Astrocyte (in vitro differentiated cells and primary cell): ENCODE data around the gene GUCA1A. TPM values are rescaled to one million over a fixed set of nuclear protein-coding genes. Genes with fewer than 3 reads are reported as not detected.

Experiments used
- DNase-seq: peaks from one replicate; pipeline ENCODE4 v3.0.0-alpha.2; 2010; ENCODE audit warnings: low read depth
- FAIRE-seq: peaks from 2 replicates; lab custom pipeline; 2011; peaks lifted over from hg19 to GRCh38; lab: Jason Lieb, UNC
- H2AFZ ChIP-seq: 2 replicates; pipeline ENCODE4 v1.6.0; 2012; ENCODE audit warnings: low read depth, low read length, inconsistent platforms
- H3K27ac ChIP-seq: 2 replicates; pipeline ENCODE4 v1.5.1; 2011; ENCODE audit warnings: low read depth, low read length, inconsistent platforms
- H3K27me3 ChIP-seq: 2 replicates; pipeline ENCODE4 v1.6.0; 2011; ENCODE audit warnings: low read length, inconsistent platforms; ENCODE audit not compliant: insufficient read depth
- H3K36me3 ChIP-seq: 2 replicates; pipeline ENCODE4 v1.5.1; 2011; ENCODE audit warnings: low read length, inconsistent platforms; ENCODE audit not compliant: insufficient read depth
- H3K4me1 ChIP-seq: 2 replicates; pipeline ENCODE4 v1.5.1; 2011; ENCODE audit warnings: low read length, inconsistent platforms; ENCODE audit not compliant: insufficient read depth
- H3K4me2 ChIP-seq: 2 replicates; pipeline ENCODE4 v1.6.0; 2012; ENCODE audit warnings: low read length, inconsistent platforms
- H3K4me3 ChIP-seq: 2 replicates; pipeline ENCODE4 v1.5.1; 2011; ENCODE audit warnings: low read depth, mild to moderate bottlenecking, low read length, inconsistent platforms; ENCODE audit not compliant: insufficient read depth
- H3K79me2 ChIP-seq: 2 replicates; pipeline ENCODE4 v1.6.0; 2012; ENCODE audit warnings: mild to moderate bottlenecking, low read length, inconsistent platforms; ENCODE audit not compliant: insufficient read depth
- H3K9ac ChIP-seq: 2 replicates; pipeline ENCODE4 v1.6.0; 2012; ENCODE audit warnings: mild to moderate bottlenecking, low read length, inconsistent platforms
- H3K9me3 ChIP-seq: 2 replicates; pipeline ENCODE4 v1.5.1; 2012; ENCODE audit warnings: low read depth, mild to moderate bottlenecking, low read length, inconsistent platforms; ENCODE audit not compliant: insufficient read depth
- H4K20me1 ChIP-seq: 2 replicates; pipeline ENCODE4 v1.6.0; 2012; ENCODE audit warnings: low read length, inconsistent platforms; ENCODE audit not compliant: insufficient read depth
- H3K27ac Mint-ChIP-seq: one replicate; pipeline ENCODE4 v1.8.0; 2021; ENCODE audit warnings: mild to moderate bottlenecking, mixed read lengths; ENCODE audit not compliant: unreplicated experiment
- H3K27me3 Mint-ChIP-seq: one replicate; pipeline ENCODE4 v1.8.0; 2021; ENCODE audit warnings: low read depth, mixed read lengths; ENCODE audit not compliant: unreplicated experiment
- H3K36me3 Mint-ChIP-seq: one replicate; pipeline ENCODE4 v1.8.0; 2021; ENCODE audit warnings: low read depth, mixed read lengths; ENCODE audit not compliant: unreplicated experiment
- H3K4me1 Mint-ChIP-seq: one replicate; pipeline ENCODE4 v1.8.0; 2021; ENCODE audit warnings: low read depth, mixed read lengths; ENCODE audit not compliant: unreplicated experiment
- H3K4me3 Mint-ChIP-seq: one replicate; pipeline ENCODE4 v1.8.0; 2021; ENCODE audit warnings: mild to moderate bottlenecking, moderate library complexity, mixed read lengths; ENCODE audit not compliant: unreplicated experiment
- H3K9me3 Mint-ChIP-seq: one replicate; pipeline ENCODE4 v1.8.0; 2021; ENCODE audit warnings: mild to moderate bottlenecking, mixed read lengths; ENCODE audit not compliant: unreplicated experiment
- EZH2 ChIP-seq: IDR thresholded peaks from 2 replicates; pipeline ENCODE4 v1.6.1; 2012; ENCODE audit warnings: mild to moderate bottlenecking, low read length, inconsistent platforms; ENCODE audit not compliant: insufficient read depth
- total RNA-seq: library from RNA; stranded (reverse); gene quantifications from 2 replicates; pipeline ENCODE4 v1.2.1, GENCODE V29; 2021
- TF ChIP-seq, protein P1 (sequence below): IDR thresholded peaks from 2 replicates; pipeline ENCODE4 v1.5.1; 2011; ENCODE audit warnings: low read depth, mild to moderate bottlenecking, inconsistent platforms, low read length, moderate library complexity; ENCODE audit not compliant: insufficient read depth

The GUCA1A gene
- total RNA-seq, 1 donor from 2014 or later: 0.45 TPM

DNA sequence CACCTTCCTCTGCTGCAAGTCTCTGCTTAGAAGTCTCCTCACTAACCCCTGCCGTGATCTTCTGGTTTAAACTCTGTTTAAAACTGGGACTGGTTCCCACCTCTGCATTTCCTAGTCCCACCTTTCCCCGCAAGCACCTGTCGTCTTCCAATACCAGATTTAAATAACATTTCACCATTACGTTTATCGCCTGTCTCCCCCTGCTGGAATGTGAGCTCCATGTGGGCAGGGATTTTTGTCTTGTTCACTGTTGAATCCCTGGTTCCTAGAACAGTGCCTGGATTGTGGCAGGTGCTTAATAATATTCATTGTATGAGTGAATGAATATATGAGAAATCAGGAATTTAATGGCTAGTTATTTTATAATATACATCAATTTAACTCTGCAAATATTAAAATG lies 2.7 kb downstream of the GUCA1A start:
- Histone ChIP-seq H3K79me2 (no peaks in the 10 kb centered on the region), H3K27me3 (peaks cover 2% of the 10 kb centered on the region), H3K9ac (no peak overlapping the region), H3K36me3 (no peaks in the 10 kb centered on the region), H2AFZ (no peak overlapping the region), H3K9me3 (no peaks in the 10 kb centered on the region), H3K4me1 (peaks cover 5% of the 10 kb centered on the region), H3K27ac (no peak overlapping the region), H4K20me1 (no peaks in the 10 kb centered on the region), H3K4me3 (no peak overlapping the region), H3K4me2 (no peak overlapping the region)
- Mint-ChIP-seq H3K4me3 (no peak overlapping the region), H3K9me3 (no peaks in the 10 kb centered on the region), H3K4me1 (peaks cover 2% of the 10 kb centered on the region), H3K36me3 (peaks cover 4% of the 10 kb centered on the region), H3K27ac (no peak overlapping the region), H3K27me3 (peaks cover 17% of the 10 kb centered on the region)
- FAIRE-seq (no peak), DNase-seq (no peak)
- TF ChIP-seq, protein P1, sequence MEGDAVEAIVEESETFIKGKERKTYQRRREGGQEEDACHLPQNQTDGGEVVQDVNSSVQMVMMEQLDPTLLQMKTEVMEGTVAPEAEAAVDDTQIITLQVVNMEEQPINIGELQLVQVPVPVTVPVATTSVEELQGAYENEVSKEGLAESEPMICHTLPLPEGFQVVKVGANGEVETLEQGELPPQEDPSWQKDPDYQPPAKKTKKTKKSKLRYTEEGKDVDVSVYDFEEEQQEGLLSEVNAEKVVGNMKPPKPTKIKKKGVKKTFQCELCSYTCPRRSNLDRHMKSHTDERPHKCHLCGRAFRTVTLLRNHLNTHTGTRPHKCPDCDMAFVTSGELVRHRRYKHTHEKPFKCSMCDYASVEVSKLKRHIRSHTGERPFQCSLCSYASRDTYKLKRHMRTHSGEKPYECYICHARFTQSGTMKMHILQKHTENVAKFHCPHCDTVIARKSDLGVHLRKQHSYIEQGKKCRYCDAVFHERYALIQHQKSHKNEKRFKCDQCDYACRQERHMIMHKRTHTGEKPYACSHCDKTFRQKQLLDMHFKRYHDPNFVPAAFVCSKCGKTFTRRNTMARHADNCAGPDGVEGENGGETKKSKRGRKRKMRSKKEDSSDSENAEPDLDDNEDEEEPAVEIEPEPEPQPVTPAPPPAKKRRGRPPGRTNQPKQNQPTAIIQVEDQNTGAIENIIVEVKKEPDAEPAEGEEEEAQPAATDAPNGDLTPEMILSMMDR: peak; percentile 18
- TF ChIP-seq EZH2: no peak

DNA sequence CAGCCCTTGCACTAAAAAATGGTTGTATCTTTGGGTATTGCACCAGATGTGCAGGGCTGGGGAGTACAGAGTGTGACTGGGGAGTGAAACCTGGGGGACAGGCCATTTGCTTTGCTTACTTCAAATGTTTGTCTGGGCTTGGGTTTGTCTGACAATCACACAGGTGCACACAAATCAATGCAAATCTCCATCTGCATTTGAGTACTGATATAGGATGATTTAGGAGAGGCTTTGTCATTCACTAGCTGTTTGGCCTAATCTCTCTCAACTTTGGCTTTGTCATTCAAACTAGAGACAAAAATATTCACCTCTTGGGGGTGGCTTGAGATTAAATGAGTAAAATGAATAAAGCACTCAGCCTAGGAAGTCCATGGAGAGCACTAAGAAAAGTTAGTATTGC lies 3.8 kb downstream of the GUCA1A start:
- Histone ChIP-seq H3K4me3 (no peak overlapping the region), H3K27ac (no peak overlapping the region), H3K36me3 (no peaks in the 10 kb centered on the region), H4K20me1 (no peaks in the 10 kb centered on the region), H3K79me2 (no peaks in the 10 kb centered on the region), H3K4me2 (no peak overlapping the region), H3K27me3 (peaks cover 2% of the 10 kb centered on the region), H2AFZ (no peak overlapping the region), H3K4me1 (peaks cover 5% of the 10 kb centered on the region), H3K9ac (no peak overlapping the region), H3K9me3 (no peaks in the 10 kb centered on the region)
- no peaks in the 10 kb centered on the region for H3K9me3 Mint-ChIP-seq
- H3K36me3 Mint-ChIP-seq: peaks cover 4% of the 10 kb centered on the region
- H3K4me1 Mint-ChIP-seq: peaks cover 2% of the 10 kb centered on the region
- no peak overlapping the region for H3K27ac Mint-ChIP-seq
- no peak for FAIRE-seq
- H3K27me3 Mint-ChIP-seq: peaks cover 17% of the 10 kb centered on the region
- no peak for DNase-seq
- TF ChIP-seq, protein P1: no peak
- TF ChIP-seq EZH2: no peak
- H3K4me3 Mint-ChIP-seq: no peak overlapping the region

GRCh38 chr6:42177514-42178364 lies 4.6 kb downstream of the GUCA1A start:
- H3K4me1 Mint-ChIP-seq: peaks cover 2% of the 10 kb centered on the region
- FAIRE-seq: no peak
- H3K4me2 ChIP-seq: peak overlapping the region; percentile 77

More at GRCh38 chr6:42177514-42178364, 4.6 kb downstream of the GUCA1A start:
- Mint-ChIP-seq H3K27me3 (peaks cover 15% of the 10 kb centered on the region), H3K4me3 (peak overlapping the region; percentile 57), H3K27ac (no peak overlapping the region), H3K9me3 (no peaks in the 10 kb centered on the region), H3K36me3 (peaks cover 4% of the 10 kb centered on the region)
- no peaks in the 10 kb centered on the region for H4K20me1 ChIP-seq
- H3K4me1 ChIP-seq: peaks cover 5% of the 10 kb centered on the region
- H3K79me2 ChIP-seq: no peaks in the 10 kb centered on the region
- DNase-seq: no peak
- no peak overlapping the region for H3K27ac ChIP-seq
- peak overlapping the region; percentile 12 for H3K4me3 ChIP-seq
- H3K27me3 ChIP-seq: peaks cover 2% of the 10 kb centered on the region
- no peaks in the 10 kb centered on the region for H3K36me3 ChIP-seq
- TF ChIP-seq EZH2: no peak
- TF ChIP-seq, protein P1: no peak
- no peaks in the 10 kb centered on the region for H3K9me3 ChIP-seq
- peak overlapping the region; percentile 67 for H2AFZ ChIP-seq
- no peak overlapping the region for H3K9ac ChIP-seq
